Measurements from ENCODE around the gene DPF3. TPM values are rescaled to one million over a fixed set of nuclear protein-coding genes. Genes with fewer than 3 reads are reported as not detected.
A peak's percentile ranks its signal among the peaks of the same experiment; 100 is the strongest.

Gene DPF3
- total and polyA plus RNA-seq, 2 of the 13 experiments (the other 11 are each of a cell fraction or from before 2014, with no cell fraction given), result 0.09 to 0.60 TPM

- peak; percentile 69 for TF ChIP-seq FOXK2 (IDR thresholded peaks at IDR 0.05)
- TF ChIP-seq HOXD1 (CRISPR knock-in tag; IDR thresholded peaks at IDR 0.05), result no peak
- TF ChIP-seq ZSCAN31 (CRISPR knock-in tag; IDR thresholded peaks at IDR 0.05; ENCODE audit: low read depth), result no peak
- TF ChIP-seq, protein P1, sequence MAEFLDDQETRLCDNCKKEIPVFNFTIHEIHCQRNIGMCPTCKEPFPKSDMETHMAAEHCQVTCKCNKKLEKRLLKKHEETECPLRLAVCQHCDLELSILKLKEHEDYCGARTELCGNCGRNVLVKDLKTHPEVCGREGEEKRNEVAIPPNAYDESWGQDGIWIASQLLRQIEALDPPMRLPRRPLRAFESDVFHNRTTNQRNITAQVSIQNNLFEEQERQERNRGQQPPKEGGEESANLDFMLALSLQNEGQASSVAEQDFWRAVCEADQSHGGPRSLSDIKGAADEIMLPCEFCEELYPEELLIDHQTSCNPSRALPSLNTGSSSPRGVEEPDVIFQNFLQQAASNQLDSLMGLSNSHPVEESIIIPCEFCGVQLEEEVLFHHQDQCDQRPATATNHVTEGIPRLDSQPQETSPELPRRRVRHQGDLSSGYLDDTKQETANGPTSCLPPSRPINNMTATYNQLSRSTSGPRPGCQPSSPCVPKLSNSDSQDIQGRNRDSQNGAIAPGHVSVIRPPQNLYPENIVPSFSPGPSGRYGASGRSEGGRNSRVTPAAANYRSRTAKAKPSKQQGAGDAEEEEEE (CRISPR knock-in tag; IDR thresholded peaks at IDR 0.05; ENCODE audit: borderline replicate concordance), result no peak
- peak; percentile 73; the same call in 1 of the 2 replicates for TF ChIP-seq ZNF451 (CRISPR knock-in tag; IDR thresholded peaks at IDR 0.05)
- no peak for TF ChIP-seq ZSCAN22 (CRISPR knock-in tag; IDR thresholded peaks at IDR 0.05)
- TF ChIP-seq ZMYM4 (CRISPR knock-in tag; IDR thresholded peaks at IDR 0.05), result peak; percentile 49; the same call in 1 of the 2 replicates
- TF ChIP-seq ZNF337 (CRISPR knock-in tag; IDR thresholded peaks at IDR 0.05; ENCODE audit: borderline replicate concordance, low read depth), result no peak
- no peak for TF ChIP-seq ZMYM2 (CRISPR knock-in tag; IDR thresholded peaks at IDR 0.05)
- TF ChIP-seq, protein P2, sequence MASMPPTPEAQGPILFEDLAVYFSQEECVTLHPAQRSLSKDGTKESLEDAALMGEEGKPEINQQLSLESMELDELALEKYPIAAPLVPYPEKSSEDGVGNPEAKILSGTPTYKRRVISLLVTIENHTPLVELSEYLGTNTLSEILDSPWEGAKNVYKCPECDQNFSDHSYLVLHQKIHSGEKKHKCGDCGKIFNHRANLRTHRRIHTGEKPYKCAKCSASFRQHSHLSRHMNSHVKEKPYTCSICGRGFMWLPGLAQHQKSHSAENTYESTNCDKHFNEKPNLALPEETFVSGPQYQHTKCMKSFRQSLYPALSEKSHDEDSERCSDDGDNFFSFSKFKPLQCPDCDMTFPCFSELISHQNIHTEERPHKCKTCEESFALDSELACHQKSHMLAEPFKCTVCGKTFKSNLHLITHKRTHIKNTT (CRISPR knock-in tag; IDR thresholded peaks at IDR 0.05), result no peak
- TF ChIP-seq U2AF2 (IDR thresholded peaks at IDR 0.05; ENCODE audit: low read depth, low read length), result no peak
- TF ChIP-seq NFYC (CRISPR knock-in tag; IDR thresholded peaks at IDR 0.05), result peak; percentile 93
- TF ChIP-seq KAT7 (CRISPR knock-in tag; IDR thresholded peaks at IDR 0.05; ENCODE audit: borderline replicate concordance), result peak; percentile 65; the same call in 1 of the 2 replicates
- no peak for TF ChIP-seq ZNF207 (IDR thresholded peaks at IDR 0.05; ENCODE audit: borderline replicate concordance)
- TF ChIP-seq GLI4 (CRISPR knock-in tag; IDR thresholded peaks at IDR 0.05; ENCODE audit: borderline replicate concordance), result peak; percentile 66; the same call in 1 of the 2 replicates
- TF ChIP-seq, protein P3, sequence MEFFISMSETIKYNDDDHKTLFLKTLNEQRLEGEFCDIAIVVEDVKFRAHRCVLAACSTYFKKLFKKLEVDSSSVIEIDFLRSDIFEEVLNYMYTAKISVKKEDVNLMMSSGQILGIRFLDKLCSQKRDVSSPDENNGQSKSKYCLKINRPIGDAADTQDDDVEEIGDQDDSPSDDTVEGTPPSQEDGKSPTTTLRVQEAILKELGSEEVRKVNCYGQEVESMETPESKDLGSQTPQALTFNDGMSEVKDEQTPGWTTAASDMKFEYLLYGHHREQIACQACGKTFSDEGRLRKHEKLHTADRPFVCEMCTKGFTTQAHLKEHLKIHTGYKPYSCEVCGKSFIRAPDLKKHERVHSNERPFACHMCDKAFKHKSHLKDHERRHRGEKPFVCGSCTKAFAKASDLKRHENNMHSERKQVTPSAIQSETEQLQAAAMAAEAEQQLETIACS (CRISPR knock-in tag; IDR thresholded peaks at IDR 0.05), result no peak
- TF ChIP-seq SCMH1 (CRISPR knock-in tag; IDR thresholded peaks at IDR 0.05; ENCODE audit: borderline replicate concordance), result no peak
- TF ChIP-seq ONECUT2 (CRISPR knock-in tag; IDR thresholded peaks at IDR 0.05), result no peak
- TF ChIP-seq HNRNPH1 (optimal IDR thresholded peaks at IDR 0.05; ENCODE audit: low read depth, low read length), result no peak
- TF ChIP-seq, protein P4, sequence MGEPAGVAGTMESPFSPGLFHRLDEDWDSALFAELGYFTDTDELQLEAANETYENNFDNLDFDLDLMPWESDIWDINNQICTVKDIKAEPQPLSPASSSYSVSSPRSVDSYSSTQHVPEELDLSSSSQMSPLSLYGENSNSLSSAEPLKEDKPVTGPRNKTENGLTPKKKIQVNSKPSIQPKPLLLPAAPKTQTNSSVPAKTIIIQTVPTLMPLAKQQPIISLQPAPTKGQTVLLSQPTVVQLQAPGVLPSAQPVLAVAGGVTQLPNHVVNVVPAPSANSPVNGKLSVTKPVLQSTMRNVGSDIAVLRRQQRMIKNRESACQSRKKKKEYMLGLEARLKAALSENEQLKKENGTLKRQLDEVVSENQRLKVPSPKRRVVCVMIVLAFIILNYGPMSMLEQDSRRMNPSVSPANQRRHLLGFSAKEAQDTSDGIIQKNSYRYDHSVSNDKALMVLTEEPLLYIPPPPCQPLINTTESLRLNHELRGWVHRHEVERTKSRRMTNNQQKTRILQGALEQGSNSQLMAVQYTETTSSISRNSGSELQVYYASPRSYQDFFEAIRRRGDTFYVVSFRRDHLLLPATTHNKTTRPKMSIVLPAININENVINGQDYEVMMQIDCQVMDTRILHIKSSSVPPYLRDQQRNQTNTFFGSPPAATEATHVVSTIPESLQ (CRISPR knock-in tag; conservative IDR thresholded peaks at IDR 0.05), result no peak
Observed at GRCh38 chr14:72926292-72927028, 32.6 kb upstream of the DPF3 start, which contains the start of gene DCAF4 (continued).
